Lung (tissue), 12 donors: ENCODE results near the gene THG1L. TPM values are rescaled to one million over a fixed set of nuclear protein-coding genes. Genes with fewer than 3 reads are reported as not detected.
"Not testable (repeated sequence)": the region's sequence is repeated elsewhere in the genome, so short reads cannot be mapped to it uniquely, and the experiment has no call there.

ENCODE experiments used
- ATAC-seq: fragments of 200-7000 bp; cut with Tn5 transposase; one replicate; pipeline ENCODE4 v1.9.1; 2020; ENCODE audit warnings: moderate number of reproducible peaks; ENCODE audit not compliant: insufficient read depth, low FRiP score
- DNase-seq, 3 donors: peaks; one replicate each; pipeline ENCODE4 v3.0.0-alpha.2; 2013 to 2017
- H3K27ac ChIP-seq, 2 donors: one replicate each; pipeline ENCODE4 v1.5.1; 2013; ENCODE audit warnings: mild to moderate bottlenecking in 2 of 2, moderate library complexity in 2 of 2, control low read depth in 1 of 2, inconsistent platforms in 1 of 2, low read depth in 1 of 2, low read length in 1 of 2
- H3K27me3 ChIP-seq, 3 donors: one replicate each; pipeline ENCODE4 v1.5.1; 2013; ENCODE audit warnings: low read length in 2 of 3; ENCODE audit not compliant: control insufficient read depth in 3 of 3, insufficient read depth in 3 of 3
- H3K36me3 ChIP-seq, 4 donors: one replicate each; pipeline ENCODE4 v1.5.1; 2013; ENCODE audit warnings: low read length in 4 of 4, mild to moderate bottlenecking in 1 of 4, moderate library complexity in 1 of 4; ENCODE audit not compliant: control insufficient read depth in 4 of 4, insufficient read depth in 4 of 4
- H3K4me1 ChIP-seq, 5 donors: one replicate each; pipeline ENCODE4 v1.5.1; 2013; ENCODE audit warnings: low read length in 5 of 5, mild to moderate bottlenecking in 2 of 5, moderate library complexity in 1 of 5; ENCODE audit not compliant: control insufficient read depth in 5 of 5, insufficient read depth in 5 of 5
- H3K4me3 ChIP-seq: one replicate; pipeline ENCODE4 v1.5.1; 2013; ENCODE audit warnings: mild to moderate bottlenecking, control low read depth, moderate library complexity
- H3K9ac ChIP-seq, 2 donors: one replicate each; pipeline ENCODE4 v1.5.1; 2013; ENCODE audit warnings: low read length in 2 of 2, control low read depth in 1 of 2; ENCODE audit not compliant: insufficient read depth in 1 of 2
- H3K9me3 ChIP-seq, 4 donors: one replicate each; pipeline ENCODE4 v1.5.1; 2013; ENCODE audit warnings: low read length in 3 of 4, mild to moderate bottlenecking in 1 of 4, moderate library complexity in 1 of 4; ENCODE audit not compliant: control insufficient read depth in 4 of 4, insufficient read depth in 3 of 4
- WGBS, 2 donors: extraction: QIAGEN DNeasy Blood & Tissue Kit; methylation state at CpG; one replicate each; pipeline ENCODE4 v1.1.7; 2013; 5-methylcytosine and 5-hydroxymethylcytosine counted together
- polyA plus RNA-seq, 2 donors: library from polyadenylated mRNA; stranded (reverse); fragments of 200-250 nt; gene quantifications; one replicate each; pipeline ENCODE4 v1.2.1, GENCODE V29; 2013
- total RNA-seq, 2 donors: library from RNA; depleted of rRNA in 1 of 2; stranded (reverse); fragments of >200 nt in 1 of 2; gene quantifications; one replicate each; pipeline ENCODE4 v1.2.1, GENCODE V29; 2014 to 2021
- TF ChIP-seq, protein P1 (sequence below): IDR thresholded peaks from 2 replicates; pipeline ENCODE4 v1.5.1; 2012; ENCODE audit warnings: mild to moderate bottlenecking; ENCODE audit errors: control extremely low read depth, extremely low read depth
- donor health status: control.
- donor health status: control.
- donor health status: Bipolar disorder and iron deficiency.
- donor health status: healthy.
- donor health status: DM: yes; HTN: yes; CAD: no.

THG1L gene
- total and polyA plus RNA-seq, 4 donors, result 8.0 to 22.0 (median 12.1) TPM

DNA sequence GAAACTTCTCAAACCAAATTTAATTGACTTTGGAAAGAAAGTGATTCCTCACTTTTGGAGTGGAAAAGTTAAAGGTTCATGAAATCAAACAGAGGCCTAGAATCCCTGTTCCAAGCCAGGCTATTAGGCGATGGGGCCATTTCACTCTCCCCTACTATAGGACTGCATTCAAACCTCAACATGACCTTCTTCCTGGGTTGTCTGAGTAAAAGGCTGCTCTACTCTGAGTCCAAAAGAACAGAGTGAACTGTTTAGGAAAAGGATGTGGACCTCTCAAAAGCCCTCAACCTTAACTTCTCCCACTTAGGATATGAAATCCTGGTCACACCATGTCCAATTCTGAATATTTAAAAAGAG, 44.0 kb upstream of the THG1L start:
- no peak overlapping the region for H3K4me3 ChIP-seq
- H3K36me3 ChIP-seq, result no peaks in the 10 kb centered on the region
- WGBS, 2 donors, result 91 to 93% methylated on average over 1 of the region's 1 CpG
- H3K9me3 ChIP-seq, result peaks cover 0 to 5% (median 0%) of the 10 kb centered on the region in 4 donors
- no peak for DNase-seq
- H3K4me1 ChIP-seq, result no peaks in the 10 kb centered on the region
- no peak overlapping the region for H3K9ac ChIP-seq
- no peak overlapping the region for H3K27ac ChIP-seq
- TF ChIP-seq, protein P1, sequence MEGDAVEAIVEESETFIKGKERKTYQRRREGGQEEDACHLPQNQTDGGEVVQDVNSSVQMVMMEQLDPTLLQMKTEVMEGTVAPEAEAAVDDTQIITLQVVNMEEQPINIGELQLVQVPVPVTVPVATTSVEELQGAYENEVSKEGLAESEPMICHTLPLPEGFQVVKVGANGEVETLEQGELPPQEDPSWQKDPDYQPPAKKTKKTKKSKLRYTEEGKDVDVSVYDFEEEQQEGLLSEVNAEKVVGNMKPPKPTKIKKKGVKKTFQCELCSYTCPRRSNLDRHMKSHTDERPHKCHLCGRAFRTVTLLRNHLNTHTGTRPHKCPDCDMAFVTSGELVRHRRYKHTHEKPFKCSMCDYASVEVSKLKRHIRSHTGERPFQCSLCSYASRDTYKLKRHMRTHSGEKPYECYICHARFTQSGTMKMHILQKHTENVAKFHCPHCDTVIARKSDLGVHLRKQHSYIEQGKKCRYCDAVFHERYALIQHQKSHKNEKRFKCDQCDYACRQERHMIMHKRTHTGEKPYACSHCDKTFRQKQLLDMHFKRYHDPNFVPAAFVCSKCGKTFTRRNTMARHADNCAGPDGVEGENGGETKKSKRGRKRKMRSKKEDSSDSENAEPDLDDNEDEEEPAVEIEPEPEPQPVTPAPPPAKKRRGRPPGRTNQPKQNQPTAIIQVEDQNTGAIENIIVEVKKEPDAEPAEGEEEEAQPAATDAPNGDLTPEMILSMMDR, result no peak
- no peaks in the 10 kb centered on the region for H3K27me3 ChIP-seq
- ATAC-seq, result no peak

DNA sequence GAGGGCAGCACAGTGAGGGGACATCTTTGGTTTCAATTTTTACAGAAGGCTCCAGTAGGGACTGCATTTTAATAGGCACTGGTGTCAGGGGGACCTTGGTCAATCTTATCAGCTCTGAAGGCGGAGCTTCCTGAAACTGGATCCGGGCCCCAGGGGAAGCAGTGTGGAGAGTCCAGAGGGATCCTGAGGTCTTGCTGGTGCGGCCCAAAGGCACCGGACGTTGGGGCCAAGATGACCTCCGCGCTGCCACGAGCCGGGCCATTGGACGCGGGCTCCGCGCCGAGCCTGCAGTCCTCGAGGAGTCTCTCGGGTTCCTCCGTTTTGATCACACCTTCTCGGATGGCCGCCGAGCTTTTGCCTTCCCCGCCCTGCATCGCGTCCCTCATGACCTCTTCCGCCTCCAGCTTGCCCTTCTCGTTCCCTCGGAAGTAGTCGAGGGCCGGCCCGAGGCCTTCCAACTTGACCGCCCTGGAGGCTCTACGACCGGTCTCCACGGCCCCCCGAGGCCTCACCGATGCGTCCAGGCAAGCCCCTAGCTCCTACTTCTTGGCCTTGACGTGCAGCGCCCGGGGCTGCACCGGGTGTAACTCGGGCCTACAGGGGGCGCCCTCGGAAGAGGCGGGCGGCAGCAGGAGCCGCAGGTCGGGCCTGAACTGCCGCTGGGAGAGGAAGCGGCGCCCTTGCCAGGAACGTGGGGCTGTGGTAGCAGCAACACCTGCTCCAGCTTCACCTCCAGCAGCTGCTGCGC, 41.1 kb upstream of the THG1L start:
- TF ChIP-seq, protein P1, result no peak
- H3K4me3 ChIP-seq, result no peak overlapping the region
- no peak overlapping the region for H3K27ac ChIP-seq
- WGBS, 2 donors, result 65 to 74% methylated on average over 52 of the region's 52 CpGs
- H3K9ac ChIP-seq, result no peak overlapping the region
- H3K27me3 ChIP-seq, result no peaks in the 10 kb centered on the region
- no peaks in the 10 kb centered on the region for H3K4me1 ChIP-seq
- H3K9me3 ChIP-seq, result peaks cover 0 to 5% (median 0%) of the 10 kb centered on the region in 4 donors
- H3K36me3 ChIP-seq, result no peaks in the 10 kb centered on the region
- no peak for ATAC-seq
- DNase-seq, result no peak

DNA sequence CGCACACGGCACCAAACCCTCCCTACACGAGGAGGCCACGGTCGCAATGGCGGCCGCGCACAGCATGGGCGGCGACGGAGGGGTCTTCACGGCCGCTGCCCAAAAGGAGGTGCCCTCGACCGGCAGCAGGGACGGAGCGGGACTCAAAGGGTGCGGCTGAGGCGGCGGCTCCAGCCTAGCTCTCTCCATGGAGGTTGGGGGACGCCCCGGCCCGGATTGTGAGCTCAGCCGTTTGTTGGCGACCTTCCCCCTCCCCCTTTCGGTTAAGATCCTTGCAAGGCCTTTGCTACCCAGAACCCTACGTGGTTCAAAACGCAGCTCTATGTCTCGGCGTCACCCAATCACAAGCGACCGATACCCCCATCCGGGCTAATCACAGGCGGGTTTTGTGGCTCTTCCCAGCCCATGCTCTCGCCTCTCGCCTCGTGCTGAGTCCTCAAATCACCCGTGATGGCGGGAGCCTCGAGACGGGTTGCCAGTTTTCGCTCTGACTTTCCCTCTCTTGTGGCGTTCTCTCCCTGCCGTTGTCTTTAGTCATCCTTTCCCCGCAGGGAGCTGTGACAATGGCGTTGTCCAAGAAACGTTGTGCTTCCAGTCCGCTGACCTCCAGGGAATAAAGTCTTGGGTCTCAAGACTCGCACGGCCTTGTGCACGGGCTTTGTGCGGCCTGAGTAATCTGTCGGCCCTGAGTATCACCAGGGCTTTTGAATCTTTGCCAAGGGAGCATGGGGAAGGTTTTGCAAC, 40.4 kb upstream of the THG1L start:
- Histone ChIP-seq H3K27ac (no peak overlapping the region), H3K4me1 (no peaks in the 10 kb centered on the region), H3K9me3 (peaks cover 0 to 5% (median 0%) of the 10 kb centered on the region in 4 donors), H3K9ac (no peak overlapping the region), H3K36me3 (no peaks in the 10 kb centered on the region), H3K27me3 (no peaks in the 10 kb centered on the region), H3K4me3 (no peak overlapping the region)
- ATAC-seq, result no peak
- TF ChIP-seq, protein P1, result no peak
- DNase-seq, result no peak
- WGBS, 2 donors, result 75 to 79% methylated on average over 53 of the region's 53 CpGs

DNA sequence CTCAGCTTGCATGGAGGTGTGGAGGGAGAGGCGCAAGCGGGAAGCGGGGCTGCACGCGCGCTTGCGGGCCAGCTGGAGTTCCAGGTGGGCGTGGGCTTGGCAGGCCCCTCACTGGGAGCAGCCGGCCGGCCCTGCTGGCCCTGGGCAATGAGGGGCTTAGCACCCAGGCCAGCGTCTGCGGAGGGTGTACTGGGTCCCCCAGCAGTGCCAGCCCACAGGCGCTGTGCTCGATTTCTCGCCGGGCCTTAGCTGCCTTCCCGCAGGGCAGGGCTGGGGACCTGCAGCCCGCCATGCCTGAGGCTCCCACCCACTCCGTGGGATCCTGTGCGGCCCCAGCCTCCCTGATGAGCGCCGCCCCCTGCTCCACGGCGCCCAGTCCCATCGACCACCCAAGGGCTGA, 37.4 kb upstream of the THG1L start:
- not testable (repeated sequence) for H3K9me3 ChIP-seq

DNA sequence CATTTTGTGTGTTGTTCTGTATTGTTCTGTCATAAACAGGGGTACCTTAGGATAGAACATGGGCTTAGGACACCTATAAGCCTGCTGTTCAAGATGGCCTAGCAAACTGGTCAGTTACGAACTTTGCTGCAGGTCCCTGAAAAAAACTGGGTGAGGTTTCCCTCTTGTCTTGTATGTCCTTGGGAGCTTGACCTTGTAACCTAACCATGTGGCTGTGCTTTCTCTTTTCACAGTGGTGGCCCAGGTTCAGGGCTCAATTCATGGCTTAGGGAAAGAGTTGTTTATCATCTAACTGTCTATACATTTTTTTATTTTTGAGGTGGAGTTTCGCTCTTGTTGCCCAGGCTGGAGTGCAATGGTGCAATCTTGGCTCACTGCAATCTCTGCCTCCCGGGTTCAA, 35.1 kb upstream of the THG1L start:
- H3K4me3 ChIP-seq, DNase-seq, H3K27ac ChIP-seq, H3K27me3 ChIP-seq, ATAC-seq, H3K9me3 ChIP-seq, H3K4me1 ChIP-seq, H3K9ac ChIP-seq, H3K36me3 ChIP-seq: not testable (repeated sequence)
- 89 to 100% methylated on average over 3 of the region's 3 CpGs for WGBS, 2 donors

More for the DNA sequence above, 37.4 kb upstream of the THG1L start:
- H3K4me3 ChIP-seq, H3K9ac ChIP-seq, H3K27me3 ChIP-seq, ATAC-seq, H3K4me1 ChIP-seq, H3K36me3 ChIP-seq, DNase-seq, H3K27ac ChIP-seq: not testable (repeated sequence)
- 93 to 95% methylated on average over 20 to 25 of the region's 25 CpGs for WGBS, 2 donors

DNA sequence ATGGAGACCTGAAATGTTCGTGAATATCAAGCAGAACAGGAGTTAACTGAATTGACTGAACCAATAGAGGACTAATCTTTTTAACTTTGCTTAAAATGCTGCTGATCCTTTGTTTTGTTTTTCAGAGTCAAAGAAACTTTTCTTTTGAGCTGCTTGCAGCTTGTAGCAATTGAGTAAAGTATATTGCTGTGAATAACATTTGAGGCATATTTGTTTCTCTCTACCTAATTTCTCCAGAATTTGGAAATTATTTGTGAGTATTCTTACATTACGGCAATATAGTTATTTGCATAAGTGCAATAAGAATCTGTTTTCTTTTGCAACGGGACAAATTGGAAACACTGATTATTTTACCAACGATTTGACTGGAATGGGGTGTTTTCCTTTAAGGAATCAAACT, 32.5 kb upstream of the THG1L start:
- H3K4me1 ChIP-seq, H3K4me3 ChIP-seq, DNase-seq, H3K36me3 ChIP-seq, H3K27me3 ChIP-seq, H3K9me3 ChIP-seq, H3K27ac ChIP-seq, ATAC-seq, H3K9ac ChIP-seq: not testable (repeated sequence)
- WGBS, 2 donors, result 79 to 91% methylated on average over 4 of the region's 4 CpGs
